BJ (cell line): ENCODE measurements around the gene TLL1. TPM values are rescaled to one million over a fixed set of nuclear protein-coding genes. Genes with fewer than 3 reads are reported as not detected.

ENCODE experiments used
- CTCF ChIA-PET: fragments of 350-600 bp; formaldehyde crosslinking; extraction: SDS; loops from one replicate; lab custom pipeline; 2021; ENCODE audit warnings: antibody characterized with exemption, inconsistent platforms; lab: Yijun Ruan, JAX
- POLR2A ChIA-PET: fragments of 300-600 bp; sonication (Branson Sonifier 250); formaldehyde crosslinking; extraction: SDS; loops from one replicate; lab custom pipeline; 2021; ENCODE audit warnings: antibody characterized with exemption; lab: Charles Lee
- DNase-seq: peaks from one replicate; pipeline ENCODE4 v3.0.0-alpha.2; 2011; ENCODE audit warnings: low read depth
- H3K27me3 ChIP-seq: 2 replicates; pipeline ENCODE4 v1.6.0; 2011; ENCODE audit warnings: low read length; ENCODE audit not compliant: control insufficient read depth, insufficient read depth
- H3K36me3 ChIP-seq: 2 replicates; pipeline ENCODE4 v1.5.1; 2011; ENCODE audit warnings: low read length; ENCODE audit not compliant: control insufficient read depth, insufficient read depth
- H3K4me3 ChIP-seq: 2 replicates; pipeline ENCODE4 v1.5.1; 2011; ENCODE audit warnings: low read depth, mild to moderate bottlenecking, control low read depth, low read length
- polyA plus RNA-seq: library from polyadenylated mRNA; depleted of rRNA; stranded (reverse); fragments of >200 nt; gene quantifications from 2 replicates; pipeline ENCODE4 v1.2.3, GENCODE V29; 2011
- small RNA-seq: library from RNA; depleted of rRNA; stranded (forward); fragments of <200 nt; gene quantifications from one replicate; pipeline ENCODE3, GENCODE V24; 2012; ENCODE audit warnings: low replicate concordance, low read depth; ENCODE audit not compliant: insufficient read length
- TF ChIP-seq, protein P1 (sequence below): IDR thresholded peaks from 2 replicates; pipeline ENCODE4 v1.5.1; 2011; ENCODE audit warnings: low read depth, mild to moderate bottlenecking, control low read depth, inconsistent platforms, low read length, moderate library complexity; ENCODE audit not compliant: insufficient read depth

TLL1 gene
- polyA plus RNA-seq, 1 experiment: 0.33 TPM

DNA sequence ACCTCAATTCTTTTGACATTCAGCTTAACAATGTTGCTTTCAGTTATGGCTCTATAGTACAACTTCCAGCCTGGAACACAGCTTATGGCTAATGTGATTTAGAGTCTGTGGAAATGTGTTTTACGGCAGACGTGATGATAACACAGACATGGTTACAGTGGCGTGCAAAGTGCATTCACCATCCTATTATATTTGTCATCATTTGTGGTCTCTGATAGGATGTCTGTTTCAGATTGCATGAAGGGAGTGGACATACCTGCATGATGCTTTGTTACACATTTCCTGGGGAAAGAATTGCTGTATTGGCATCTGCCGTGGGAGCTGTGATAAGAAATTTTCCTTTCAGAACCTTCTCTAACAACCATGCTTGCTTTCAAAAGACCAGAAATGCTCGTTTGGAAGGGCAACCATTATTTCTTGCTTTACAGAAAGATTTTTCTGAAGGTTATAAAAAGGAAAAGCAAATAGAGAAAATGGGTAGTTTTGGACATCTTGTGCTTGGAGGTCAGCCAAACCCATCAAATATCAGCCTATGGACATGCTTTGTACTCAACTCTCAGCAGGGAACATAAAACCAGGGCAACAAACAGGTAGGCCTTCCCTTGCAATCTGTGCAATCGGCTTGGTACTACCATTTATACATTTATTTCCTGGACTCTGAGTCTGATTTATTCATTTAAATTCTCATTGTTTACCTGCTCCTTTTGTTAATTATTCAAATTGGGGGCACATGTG lies 273.9 kb downstream of the TLL1 start:
- Histone ChIP-seq H3K4me3 (no peak overlapping the region), H3K27me3 (no peaks in the 10 kb centered on the region), H3K36me3 (no peaks in the 10 kb centered on the region)
- ChIA-PET CTCF (no interaction called here), POLR2A (no interaction called here)
- TF ChIP-seq, protein P1, sequence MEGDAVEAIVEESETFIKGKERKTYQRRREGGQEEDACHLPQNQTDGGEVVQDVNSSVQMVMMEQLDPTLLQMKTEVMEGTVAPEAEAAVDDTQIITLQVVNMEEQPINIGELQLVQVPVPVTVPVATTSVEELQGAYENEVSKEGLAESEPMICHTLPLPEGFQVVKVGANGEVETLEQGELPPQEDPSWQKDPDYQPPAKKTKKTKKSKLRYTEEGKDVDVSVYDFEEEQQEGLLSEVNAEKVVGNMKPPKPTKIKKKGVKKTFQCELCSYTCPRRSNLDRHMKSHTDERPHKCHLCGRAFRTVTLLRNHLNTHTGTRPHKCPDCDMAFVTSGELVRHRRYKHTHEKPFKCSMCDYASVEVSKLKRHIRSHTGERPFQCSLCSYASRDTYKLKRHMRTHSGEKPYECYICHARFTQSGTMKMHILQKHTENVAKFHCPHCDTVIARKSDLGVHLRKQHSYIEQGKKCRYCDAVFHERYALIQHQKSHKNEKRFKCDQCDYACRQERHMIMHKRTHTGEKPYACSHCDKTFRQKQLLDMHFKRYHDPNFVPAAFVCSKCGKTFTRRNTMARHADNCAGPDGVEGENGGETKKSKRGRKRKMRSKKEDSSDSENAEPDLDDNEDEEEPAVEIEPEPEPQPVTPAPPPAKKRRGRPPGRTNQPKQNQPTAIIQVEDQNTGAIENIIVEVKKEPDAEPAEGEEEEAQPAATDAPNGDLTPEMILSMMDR: no peak
- no peak for DNase-seq

Small RNAs within 50 kb of the gene (small RNA-seq; reads per million reads assigned to genes)
- gene RNA5SP170: not detected
